Keratinocyte (primary cell): ENCODE measurements around the gene IGF2BP2. TPM values are rescaled to one million over a fixed set of nuclear protein-coding genes. Genes with fewer than 3 reads are reported as not detected.

ENCODE experiments used
- DNase-seq: peaks from one replicate; pipeline ENCODE4 v3.0.0-alpha.2; 2011; ENCODE audit warnings: low read depth, missing footprints, low spot score
- FAIRE-seq: peaks from 2 replicates; lab custom pipeline; 2011; peaks lifted over from hg19 to GRCh38; lab: Jason Lieb, UNC
- H2AFZ ChIP-seq: 2 replicates; pipeline ENCODE4 v1.6.0; 2012; ENCODE audit warnings: low read length, control low read depth, inconsistent platforms; ENCODE audit not compliant: control insufficient read depth
- H3K27ac ChIP-seq: 2 replicates; pipeline ENCODE4 v1.5.1; 2011; ENCODE audit warnings: low read length; ENCODE audit not compliant: control insufficient read depth, insufficient read depth
- H3K27me3 ChIP-seq: 3 replicates; pipeline ENCODE4 v1.6.0; 2011; ENCODE audit warnings: low read length; ENCODE audit not compliant: control insufficient read depth, insufficient read depth; ENCODE audit errors: extremely low read depth
- H3K36me3 ChIP-seq, 2 experiments: 2 replicates in 1 of 2; 3 replicates in 1 of 2; pipeline ENCODE4 v1.5.1; 2011; ENCODE audit warnings: low read length in 2 of 2, mild to moderate bottlenecking in 1 of 2; ENCODE audit not compliant: control insufficient read depth in 2 of 2, insufficient read depth in 2 of 2; ENCODE audit errors: extremely low read depth in 1 of 2
- H3K4me1 ChIP-seq: 3 replicates; pipeline ENCODE4 v1.5.1; 2011; ENCODE audit warnings: low read length; ENCODE audit not compliant: control insufficient read depth, insufficient read depth; ENCODE audit errors: extremely low read depth
- H3K4me2 ChIP-seq: 3 replicates; pipeline ENCODE4 v1.6.0; 2011; ENCODE audit warnings: low read depth, low read length; ENCODE audit not compliant: control insufficient read depth, insufficient read depth; ENCODE audit errors: extremely low read depth
- H3K4me3 ChIP-seq, 3 experiments: fragments of 200-600 bp in 1 of 3; sonication (generic) in 1 of 3; 2 replicates in 2 of 3; 3 replicates in 1 of 3; pipeline ENCODE4 v1.5.1; 2011 to 2016; ENCODE audit warnings: low read length in 3 of 3, mild to moderate bottlenecking in 3 of 3, control low read depth in 2 of 3, inconsistent platforms in 1 of 3, low read depth in 1 of 3, mixed read lengths in 1 of 3, mixed run types in 1 of 3, moderate library complexity in 1 of 3; ENCODE audit not compliant: control insufficient read depth in 2 of 3, insufficient read depth in 2 of 3; ENCODE audit errors: extremely low read depth in 1 of 3
- H3K79me2 ChIP-seq: 2 replicates; pipeline ENCODE4 v1.6.0; 2012; ENCODE audit warnings: low read length; ENCODE audit not compliant: control insufficient read depth, insufficient read depth
- H3K9ac ChIP-seq: 3 replicates; pipeline ENCODE4 v1.6.0; 2011; ENCODE audit warnings: low read length; ENCODE audit not compliant: control insufficient read depth, insufficient read depth; ENCODE audit errors: extremely low read depth
- H3K9me1 ChIP-seq: 3 replicates; pipeline ENCODE4 v1.6.0; 2011; ENCODE audit warnings: low read length; ENCODE audit not compliant: control insufficient read depth, insufficient read depth; ENCODE audit errors: extremely low read depth
- H3K9me3 ChIP-seq: 2 replicates; pipeline ENCODE4 v1.5.1; 2012; ENCODE audit warnings: low read depth, low read length; ENCODE audit not compliant: control insufficient read depth
- H4K20me1 ChIP-seq: 3 replicates; pipeline ENCODE4 v1.6.0; 2011; ENCODE audit warnings: low read length; ENCODE audit not compliant: control insufficient read depth, insufficient read depth; ENCODE audit errors: extremely low read depth
- EZH2 ChIP-seq: IDR thresholded peaks from one replicate; pipeline ENCODE4 v1.6.1; 2012; ENCODE audit warnings: inconsistent platforms, mild to moderate bottlenecking, low read length, moderate library complexity
- dilution Hi-C: fragments of 300-500 bp; cut with MboI; formaldehyde crosslinking; loops from one replicate; pipeline ENCODE4 v1.7.0; 2020; ENCODE audit warnings: low sequenced_read_pairs; ENCODE audit not compliant: extremely low pct_ligation_motif_present
- polyA plus RNA-seq, 5 experiments: library from polyadenylated mRNA; depleted of rRNA in 3 of 5; stranded (reverse) in 3 of 5; stranded (forward) in 1 of 5; unstranded in 1 of 5; fragments of >200 nt; gene quantifications; 1 replicate in 1 of 5; 2 replicates in 3 of 5; 3 replicates in 1 of 5; pipeline versions ENCODE4 v1.2.1 to v1.2.3, GENCODE V29; 2011 to 2012; ENCODE audit warnings: missing spikeins in 2 of 5, low read depth in 1 of 5, low replicate concordance in 1 of 5
- TF ChIP-seq, protein P1 (sequence below), 3 experiments: IDR thresholded peaks in 1 of 3; conservative IDR thresholded peaks in 1 of 3; optimal IDR thresholded peaks in 1 of 3; 2 replicates in 2 of 3; 3 replicates in 1 of 3; pipeline versions ENCODE3 to v1.5.1; 2011; ENCODE audit warnings: low read length in 3 of 3, mild to moderate bottlenecking in 3 of 3, moderate library complexity in 2 of 3, control low read depth in 1 of 3, inconsistent platforms in 1 of 3; ENCODE audit not compliant: insufficient read depth in 2 of 3; ENCODE audit errors: extremely low read depth in 1 of 3

Gene IGF2BP2
- polyA plus RNA-seq, 1 donor (not counting 4 experiments of a cell fraction or from before 2014, with no cell fraction given): 21.2 TPM

DNA sequence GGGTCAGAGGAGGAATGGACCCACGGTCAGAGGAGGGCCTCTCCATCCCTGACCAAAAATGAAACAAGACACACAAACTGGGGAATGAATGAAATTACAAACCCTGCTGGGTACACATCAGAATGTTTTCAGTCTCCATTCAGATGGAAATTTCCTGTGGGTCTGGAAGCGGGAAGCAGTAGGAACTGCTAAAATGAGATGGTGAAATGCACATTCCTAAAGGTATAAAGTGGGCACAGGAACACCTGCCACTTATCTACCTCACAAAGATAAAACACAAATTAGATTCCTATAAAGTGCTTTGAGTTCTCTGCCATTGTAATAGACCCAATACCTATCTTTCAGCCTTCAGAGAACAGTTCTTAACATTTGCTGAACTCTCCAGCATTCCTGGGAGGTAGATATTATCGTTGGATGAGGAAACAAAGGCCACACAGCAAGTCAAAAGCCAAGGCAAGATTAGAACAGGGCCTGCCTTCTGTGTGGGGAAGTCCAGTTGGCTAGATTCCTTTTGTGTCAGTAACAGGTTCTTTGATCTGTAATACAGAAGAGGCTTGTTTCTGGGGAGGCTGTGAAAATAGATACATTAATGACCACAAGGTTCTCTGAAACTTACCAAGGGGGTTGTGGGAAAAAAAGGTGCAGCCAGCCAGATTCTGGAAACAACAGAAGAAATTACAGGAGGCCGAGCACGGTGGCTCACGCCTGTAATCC lies 98.4 kb downstream of the IGF2BP2 start:
- H3K4me3 ChIP-seq: peak overlapping the region in 1 of 3 experiments; percentile 8
- FAIRE-seq: no peak
- H4K20me1 ChIP-seq: no peaks in the 10 kb centered on the region
- TF ChIP-seq, protein P1, sequence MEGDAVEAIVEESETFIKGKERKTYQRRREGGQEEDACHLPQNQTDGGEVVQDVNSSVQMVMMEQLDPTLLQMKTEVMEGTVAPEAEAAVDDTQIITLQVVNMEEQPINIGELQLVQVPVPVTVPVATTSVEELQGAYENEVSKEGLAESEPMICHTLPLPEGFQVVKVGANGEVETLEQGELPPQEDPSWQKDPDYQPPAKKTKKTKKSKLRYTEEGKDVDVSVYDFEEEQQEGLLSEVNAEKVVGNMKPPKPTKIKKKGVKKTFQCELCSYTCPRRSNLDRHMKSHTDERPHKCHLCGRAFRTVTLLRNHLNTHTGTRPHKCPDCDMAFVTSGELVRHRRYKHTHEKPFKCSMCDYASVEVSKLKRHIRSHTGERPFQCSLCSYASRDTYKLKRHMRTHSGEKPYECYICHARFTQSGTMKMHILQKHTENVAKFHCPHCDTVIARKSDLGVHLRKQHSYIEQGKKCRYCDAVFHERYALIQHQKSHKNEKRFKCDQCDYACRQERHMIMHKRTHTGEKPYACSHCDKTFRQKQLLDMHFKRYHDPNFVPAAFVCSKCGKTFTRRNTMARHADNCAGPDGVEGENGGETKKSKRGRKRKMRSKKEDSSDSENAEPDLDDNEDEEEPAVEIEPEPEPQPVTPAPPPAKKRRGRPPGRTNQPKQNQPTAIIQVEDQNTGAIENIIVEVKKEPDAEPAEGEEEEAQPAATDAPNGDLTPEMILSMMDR (optimal IDR thresholded peaks at IDR 0.05 in 1 of 3, IDR thresholded peaks at IDR 0.05 in 1 of 3, conservative IDR thresholded peaks at IDR 0.05 in 1 of 3; ENCODE audit: extremely low read depth in 1 of 3, insufficient read depth in 2 of 3, low read length in 3 of 3): no peak
- TF ChIP-seq EZH2: no peak
- no peaks in the 10 kb centered on the region for H3K27me3 ChIP-seq
- H2AFZ ChIP-seq: no peak overlapping the region
- H3K9me3 ChIP-seq: no peaks in the 10 kb centered on the region
- peak overlapping the region; percentile 9 for H3K9ac ChIP-seq
- H3K4me2 ChIP-seq: peak overlapping the region; percentile 38
- no peaks in the 10 kb centered on the region for H3K9me1 ChIP-seq
- H3K4me1 ChIP-seq: peaks cover 66% of the 10 kb centered on the region
- DNase-seq: no peak
- dilution Hi-C loops: no loop called here
- H3K79me2 ChIP-seq: peaks cover 76% of the 10 kb centered on the region
- H3K36me3 ChIP-seq: peaks cover 0 to 13% of the 10 kb centered on the region in 2 experiments
- H3K27ac ChIP-seq: peak overlapping the region; percentile 98

DNA sequence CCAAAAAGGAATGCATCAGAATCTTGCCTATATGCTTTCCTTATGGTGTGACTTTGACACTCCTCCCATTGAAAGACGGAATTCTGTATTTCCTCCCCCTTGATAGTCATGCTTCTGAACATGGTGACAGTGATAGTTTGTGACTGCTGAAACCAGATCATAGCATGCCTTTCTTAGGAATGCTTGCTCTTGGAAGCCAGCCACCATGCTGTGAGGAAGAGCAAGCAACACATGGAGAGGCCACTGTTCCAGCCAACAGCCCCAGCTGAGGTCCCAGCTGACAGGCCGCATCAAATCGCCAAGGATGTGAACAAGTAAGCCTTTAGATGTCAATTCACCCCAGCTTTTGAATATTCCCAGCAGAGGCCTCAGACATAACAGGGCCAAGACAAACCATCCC lies 100.1 kb downstream of the IGF2BP2 start:
- DNase-seq (no peak), FAIRE-seq (no peak)
- H3K4me1 ChIP-seq: peaks cover 50% of the 10 kb centered on the region
- H3K4me2 ChIP-seq: no peak overlapping the region
- H3K36me3 ChIP-seq: peaks cover 6 to 21% of the 10 kb centered on the region in 2 experiments
- TF ChIP-seq, protein P1 (optimal IDR thresholded peaks at IDR 0.05 in 1 of 3, IDR thresholded peaks at IDR 0.05 in 1 of 3, conservative IDR thresholded peaks at IDR 0.05 in 1 of 3; ENCODE audit: extremely low read depth in 1 of 3, insufficient read depth in 2 of 3, low read length in 3 of 3): no peak
- TF ChIP-seq EZH2: no peak
- H2AFZ ChIP-seq: no peak overlapping the region
- H3K9ac ChIP-seq: no peak overlapping the region
- H3K4me3 ChIP-seq: no peak overlapping the region
- dilution Hi-C loops: no loop called here
- H3K9me1 ChIP-seq: no peaks in the 10 kb centered on the region
- no peaks in the 10 kb centered on the region for H4K20me1 ChIP-seq
- H3K79me2 ChIP-seq: peaks cover 75% of the 10 kb centered on the region
- no peaks in the 10 kb centered on the region for H3K9me3 ChIP-seq
- no peaks in the 10 kb centered on the region for H3K27me3 ChIP-seq
- H3K27ac ChIP-seq: no peak overlapping the region
